GM12873 (cell line): ENCODE data around the gene SDC4.

Experiments
- CTCF ChIP-seq: IDR thresholded peaks from 2 replicates; pipeline ENCODE4 v1.5.1; 2012; ENCODE audit warnings: low read depth, mild to moderate bottlenecking, moderate library complexity, low read length, control low read depth; ENCODE audit not compliant: insufficient read depth; ENCODE audit errors: missing control alignments

The SDC4 gene, protein sequence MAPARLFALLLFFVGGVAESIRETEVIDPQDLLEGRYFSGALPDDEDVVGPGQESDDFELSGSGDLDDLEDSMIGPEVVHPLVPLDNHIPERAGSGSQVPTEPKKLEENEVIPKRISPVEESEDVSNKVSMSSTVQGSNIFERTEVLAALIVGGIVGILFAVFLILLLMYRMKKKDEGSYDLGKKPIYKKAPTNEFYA

DNA sequence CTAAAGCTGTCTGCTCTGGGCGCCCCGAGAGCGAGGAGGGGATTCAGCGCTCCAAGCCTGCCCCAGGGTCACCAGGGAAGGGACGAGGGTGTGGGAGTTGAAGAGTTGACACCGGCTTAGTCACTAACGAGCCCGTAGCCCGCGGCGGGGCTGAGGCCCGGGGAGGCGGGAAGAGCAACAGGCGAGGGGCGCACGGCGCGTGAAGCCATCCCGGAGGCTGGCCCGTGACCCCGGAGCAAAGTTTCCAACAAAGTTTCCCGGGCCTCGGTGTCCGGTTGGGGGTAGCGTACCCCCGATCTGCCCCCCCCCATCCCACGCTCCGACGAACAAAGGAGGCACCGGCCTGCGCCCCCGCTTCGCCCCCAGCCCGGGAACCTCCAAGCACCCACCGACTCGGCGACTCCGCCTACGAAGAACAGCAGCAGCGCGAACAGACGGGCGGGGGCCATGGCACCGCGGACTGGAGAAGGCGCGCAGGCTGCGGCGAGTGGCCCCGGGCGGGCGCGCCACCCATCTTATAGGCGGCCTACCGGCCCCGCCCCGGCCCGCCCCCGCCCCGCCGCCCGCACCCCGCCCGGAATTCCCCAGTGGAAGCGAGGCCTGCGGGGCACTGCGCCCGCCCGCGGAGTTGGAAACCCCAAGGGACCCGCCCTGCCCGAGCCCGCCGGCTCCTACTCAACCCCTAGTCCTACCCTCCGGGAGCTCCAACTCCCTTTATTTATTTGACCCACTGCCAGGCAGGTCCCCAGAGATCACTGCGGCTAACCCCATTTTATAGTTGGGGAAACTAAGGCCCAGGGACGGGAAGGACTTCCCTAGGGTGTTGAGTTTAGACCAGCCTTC, at the start of gene SDC4:
SDC4 (minus strand) TSS at position 489 of the 843 bp plus-strand sequence; CDS start at position 449, 40 bp downstream.
- TF ChIP-seq CTCF: no peak

GRCh38 chr20:45395114-45395415, 46.8 kb upstream of the SDC4 start:
- TF ChIP-seq CTCF: no peak

- TF ChIP-seq CTCF: no peak
These were observed 46.2 kb upstream of the SDC4 start for GRCh38 chr20:45394221-45395113.

DNA sequence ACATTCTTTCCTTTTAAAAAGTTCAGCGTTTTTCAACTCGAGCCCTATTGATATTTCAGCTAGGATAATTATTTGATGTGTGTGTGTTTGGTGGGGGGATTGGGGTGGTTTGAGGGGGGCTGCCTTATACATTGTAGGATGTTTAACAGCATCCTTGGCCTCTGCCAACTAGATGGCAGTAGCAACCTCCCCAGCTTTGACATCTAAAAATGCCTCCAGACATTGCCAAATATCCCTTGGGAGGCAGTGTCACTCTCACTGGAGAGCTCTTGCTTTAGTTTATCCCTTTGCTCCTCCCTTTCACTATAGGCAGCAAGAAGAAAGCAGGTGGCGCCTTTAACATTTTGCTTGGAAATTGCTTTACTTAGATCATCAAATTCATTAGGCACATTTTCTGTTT, 44.5 kb upstream of the SDC4 start:
- no peak for TF ChIP-seq CTCF

- TF ChIP-seq CTCF: no peak
These were observed 43.3 kb upstream of the SDC4 start for GRCh38 chr20:45391559-45391958.

GRCh38 chr20:45390931-45391330, 42.7 kb upstream of the SDC4 start:
- TF ChIP-seq CTCF: no peak

GRCh38 chr20:45387274-45387673, 39.0 kb upstream of the SDC4 start:
- no peak for TF ChIP-seq CTCF
